Retina (tissue), 1 donor: Measurements from ENCODE around the gene THOC7.
A peak's percentile ranks its signal among the peaks of the same experiment; 100 is the strongest.

Experiments used
- DNase-seq: peaks from one replicate; pipeline ENCODE4 v3.0.0-alpha.2; 2016

Gene THOC7

GRCh38 chr3:63877737-63878393 is 14.3 kb upstream of the THOC7 start:
- no peak for DNase-seq

GRCh38 chr3:63876260-63876659 is 12.7 kb upstream of the THOC7 start:
- no peak for DNase-seq

GRCh38 chr3:63875510-63875909 is 11.9 kb upstream of the THOC7 start:
- DNase-seq: no peak

- no peak for DNase-seq
Measured at GRCh38 chr3:63874769-63875168, 11.2 kb upstream of the THOC7 start.

- no peak for DNase-seq
Measured at GRCh38 chr3:63872135-63872924, 8.7 kb upstream of the THOC7 start.

- no peak for DNase-seq
Measured at GRCh38 chr3:63870615-63871005, 7.0 kb upstream of the THOC7 start.

GRCh38 chr3:63869940-63870614 is 6.5 kb upstream of the THOC7 start:
- no peak for DNase-seq

GRCh38 chr3:63867225-63867624 is 3.6 kb upstream of the THOC7 start:
- no peak for DNase-seq

GRCh38 chr3:63864965-63865327 is 1.3 kb upstream of the THOC7 start:
- no peak for DNase-seq

- DNase-seq: peak; percentile 62
Measured at GRCh38 chr3:63864008-63864964, 681 bp upstream of the THOC7 start.

- DNase-seq: no peak
Measured at GRCh38 chr3:63862804-63863149, 828 bp downstream of the THOC7 start.

- DNase-seq: no peak
Measured at GRCh38 chr3:63861306-63861705, 2.3 kb downstream of the THOC7 start.

GRCh38 chr3:63860776-63861175 is 2.8 kb downstream of the THOC7 start:
- DNase-seq: no peak

GRCh38 chr3:63857311-63857710 is 6.3 kb downstream of the THOC7 start:
- DNase-seq: no peak

- DNase-seq: no peak
Measured at GRCh38 chr3:63855333-63855940, 8.2 kb downstream of the THOC7 start.

- no peak for DNase-seq
Measured at GRCh38 chr3:63853106-63853505, 10.5 kb downstream of the THOC7 start.

GRCh38 chr3:63851287-63851686 is 12.3 kb downstream of the THOC7 start:
- no peak for DNase-seq

GRCh38 chr3:63849175-63849574 is 14.4 kb downstream of the THOC7 start:
- no peak for DNase-seq

GRCh38 chr3:63847718-63848450 is 15.7 kb downstream of the THOC7 start:
- no peak for DNase-seq

- no peak for DNase-seq
Measured at GRCh38 chr3:63845215-63845614, 18.4 kb downstream of the THOC7 start.

- no peak for DNase-seq
Measured at GRCh38 chr3:63842127-63842526, 21.5 kb downstream of the THOC7 start.

- no peak for DNase-seq
Measured at GRCh38 chr3:63841704-63842103, 21.9 kb downstream of the THOC7 start.
